AG04450 (cell line): ENCODE results near the gene POTEH. TPM values are rescaled to one million over a fixed set of nuclear protein-coding genes. Genes with fewer than 3 reads are reported as not detected.
"Not testable (repeated sequence)": the region's sequence is repeated elsewhere in the genome, so short reads cannot be mapped to it uniquely, and the experiment has no call there.

ENCODE experiments used
- CTCF ChIA-PET: fragments of 300-600, 350-600 bp; formaldehyde crosslinking; extraction: SDS; loops from one replicate; lab custom pipeline; 2022; ENCODE audit warnings: antibody characterized with exemption, inconsistent platforms; lab: Charles Lee
- POLR2A ChIA-PET: fragments of 350-600 bp; formaldehyde crosslinking; extraction: SDS; loops from one replicate; lab custom pipeline; 2021; ENCODE audit warnings: antibody characterized with exemption, inconsistent platforms; lab: Yijun Ruan, JAX
- DNase-seq: peaks from one replicate; pipeline ENCODE4 v3.0.0-alpha.2; 2011; ENCODE audit warnings: low read depth, low spot score
- H3K27ac ChIP-seq: one replicate; pipeline ENCODE4 v1.5.1; 2012; ENCODE audit warnings: low read depth, low read length, control low read depth
- H3K27me3 ChIP-seq: one replicate; pipeline ENCODE4 v1.6.0; 2012; ENCODE audit warnings: low read length; ENCODE audit not compliant: control insufficient read depth, insufficient read depth
- H3K4me3 ChIP-seq: 2 replicates; pipeline ENCODE4 v1.5.1; 2011; ENCODE audit warnings: mild to moderate bottlenecking, low read depth, low read length, control low read depth
- H3K9me3 ChIP-seq: 2 replicates; pipeline ENCODE4 v1.5.1; 2012; ENCODE audit warnings: low read length; ENCODE audit not compliant: control insufficient read depth, insufficient read depth
- polyA plus RNA-seq: library from polyadenylated mRNA; depleted of rRNA; stranded (reverse); fragments of >200 nt; gene quantifications from 2 replicates; pipeline ENCODE4 v1.2.3, GENCODE V29; 2011

POTEH gene
- polyA plus RNA-seq, 1 experiment, result not detected

DNA sequence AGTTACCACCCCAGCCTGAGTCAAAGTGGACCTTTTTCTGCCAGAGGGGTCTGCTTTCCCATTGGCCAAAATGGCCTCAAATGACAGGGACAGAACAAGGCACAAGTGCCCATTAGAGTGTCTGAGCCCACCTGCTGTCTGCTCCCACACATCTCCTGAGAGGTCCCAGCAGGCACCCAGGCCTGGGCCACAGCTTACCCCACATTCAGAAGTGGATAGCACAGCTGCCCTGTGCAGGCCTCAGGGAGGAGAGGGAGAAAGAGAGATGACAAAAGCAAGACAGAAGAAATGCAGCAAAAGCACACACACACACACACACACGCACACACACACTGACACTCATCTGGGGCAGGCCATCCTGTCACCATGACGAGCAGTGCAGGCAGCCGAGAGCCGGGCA is 4.2 kb upstream of the POTEH start:
- POLR2A ChIA-PET, CTCF ChIA-PET: not testable (repeated sequence)

DNA sequence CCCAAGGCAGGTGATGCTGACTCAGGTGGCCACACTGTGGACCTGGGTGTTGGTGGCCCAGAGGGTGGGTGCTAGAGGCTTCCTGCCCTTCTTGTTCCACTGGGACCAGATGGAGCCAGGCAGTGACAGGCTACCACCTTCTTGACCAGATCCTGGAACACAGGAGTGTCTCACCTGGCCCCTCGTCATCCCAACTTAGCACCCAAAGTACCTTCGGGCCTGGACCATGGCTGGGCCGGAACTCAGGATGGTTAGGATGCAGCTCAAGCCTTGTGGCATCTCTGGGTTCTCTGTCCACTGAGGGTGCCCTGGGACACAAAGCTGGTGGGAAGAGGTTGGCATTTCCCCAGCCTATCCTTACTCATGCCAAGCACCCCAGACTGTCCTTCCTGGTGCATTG is 2.7 kb upstream of the POTEH start:
- H3K4me3 ChIP-seq, DNase-seq, H3K27ac ChIP-seq, H3K27me3 ChIP-seq, POLR2A ChIA-PET, CTCF ChIA-PET: not testable (repeated sequence)
- H3K9me3 ChIP-seq, result peaks cover 17% of the 10 kb centered on the region

More for the DNA sequence above, 4.2 kb upstream of the POTEH start:
- H3K27me3 ChIP-seq, H3K27ac ChIP-seq, H3K4me3 ChIP-seq, DNase-seq: not testable (repeated sequence)
- peaks cover 17% of the 10 kb centered on the region for H3K9me3 ChIP-seq

DNA sequence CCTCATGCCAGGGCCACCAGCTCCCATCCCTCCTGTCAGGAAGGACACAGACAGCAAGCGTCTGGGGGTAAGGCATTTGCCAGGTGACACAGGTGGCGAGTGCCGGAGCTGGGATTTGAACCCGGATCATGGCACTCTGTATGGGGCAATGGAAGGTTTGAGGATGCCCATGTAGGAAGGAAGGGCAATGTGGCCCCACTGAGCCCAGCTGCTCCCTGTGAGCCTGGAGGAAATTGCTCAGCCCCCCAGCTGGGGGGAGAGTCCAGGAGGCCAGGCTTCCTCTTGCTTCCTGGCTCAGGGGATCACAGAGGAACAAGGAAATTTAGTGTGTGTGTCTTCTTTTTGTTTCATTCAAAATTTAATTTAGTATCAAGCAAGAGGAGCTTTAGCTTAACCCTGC is 2.1 kb upstream of the POTEH start:
- CTCF ChIA-PET, DNase-seq, H3K4me3 ChIP-seq, H3K27ac ChIP-seq, H3K27me3 ChIP-seq, POLR2A ChIA-PET: not testable (repeated sequence)
- H3K9me3 ChIP-seq, result peaks cover 17% of the 10 kb centered on the region

DNA sequence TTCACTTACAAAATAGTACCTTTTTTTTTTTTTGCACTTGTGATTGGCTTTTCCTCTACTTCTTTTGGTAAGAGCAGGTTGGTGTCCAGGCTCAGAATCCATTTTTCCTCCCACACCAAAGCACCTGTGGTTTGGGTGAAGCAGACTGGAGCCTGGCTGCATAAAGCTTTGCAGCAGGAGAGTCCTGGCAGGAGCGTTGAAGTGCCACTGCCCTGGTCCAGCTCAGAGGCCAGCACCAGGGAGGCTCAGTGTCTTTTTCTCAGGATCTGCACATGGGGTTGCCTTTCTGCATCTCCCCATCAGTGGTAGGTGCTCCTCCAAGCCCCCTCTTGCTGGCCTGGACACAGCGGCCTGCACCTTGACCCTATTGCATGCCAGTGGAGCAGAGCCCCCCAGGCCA is 1.7 kb upstream of the POTEH start:
- POLR2A ChIA-PET, CTCF ChIA-PET: not testable (repeated sequence)
- H3K9me3 ChIP-seq, result peaks cover 17% of the 10 kb centered on the region

DNA sequence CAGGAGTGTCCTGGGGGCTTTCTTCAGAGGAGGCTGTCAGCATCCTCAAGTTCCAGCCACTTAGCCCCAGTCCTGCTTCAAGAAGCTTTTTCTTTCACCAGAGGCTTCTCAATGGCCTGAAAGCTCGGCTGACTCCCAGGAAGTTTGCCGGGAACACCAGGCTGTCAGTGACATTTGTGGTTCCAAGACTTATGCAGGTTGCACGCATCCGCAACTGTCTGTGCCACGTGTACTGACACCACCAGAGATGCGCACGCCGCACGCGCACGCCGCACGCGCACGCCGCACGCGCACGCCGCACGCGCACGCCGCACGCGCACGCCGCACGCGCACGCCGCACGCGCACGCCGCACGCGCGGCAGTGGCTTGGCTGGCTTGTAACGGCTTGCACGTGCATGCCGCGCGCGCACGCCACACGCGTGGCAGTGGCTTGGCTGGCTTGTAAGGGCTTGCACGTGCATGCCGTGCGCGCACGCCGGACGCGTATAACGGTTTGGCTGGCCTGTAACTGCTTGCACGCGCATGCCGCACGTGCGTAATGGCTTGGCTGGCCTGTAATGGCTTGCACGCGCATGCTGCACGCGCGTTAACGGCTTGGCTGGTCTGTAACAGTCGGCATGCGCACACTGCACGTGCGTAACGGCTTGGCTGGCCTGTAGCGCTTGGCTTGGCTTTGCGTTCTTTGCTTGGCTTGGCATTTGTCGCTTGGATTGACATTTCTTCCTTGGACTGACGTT is 646 bp upstream of the POTEH start:
- POLR2A ChIA-PET, H3K27me3 ChIP-seq, H3K27ac ChIP-seq, CTCF ChIA-PET, DNase-seq, H3K4me3 ChIP-seq: not testable (repeated sequence)
- peaks cover 17% of the 10 kb centered on the region for H3K9me3 ChIP-seq

More for the DNA sequence above, 1.7 kb upstream of the POTEH start:
- DNase-seq, H3K27ac ChIP-seq, H3K27me3 ChIP-seq, H3K4me3 ChIP-seq: not testable (repeated sequence)

DNA sequence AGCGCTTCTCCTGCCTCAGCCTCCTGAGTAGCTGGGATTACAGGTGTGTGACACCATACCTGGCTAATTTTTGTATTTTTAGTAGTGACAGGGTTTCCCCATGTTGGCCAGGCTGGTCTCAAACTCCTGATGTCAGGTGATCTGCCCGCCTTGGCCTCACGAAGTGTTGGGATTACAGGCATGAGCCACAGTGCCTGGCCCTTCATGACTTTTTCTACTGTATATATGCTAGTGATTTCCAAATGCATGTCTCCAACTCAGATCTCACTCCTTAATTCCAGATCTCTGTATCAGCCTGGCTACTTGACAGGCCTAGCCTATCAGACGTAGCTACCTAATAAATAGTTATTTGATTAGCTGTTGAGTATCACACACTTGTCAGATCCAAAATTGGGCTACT is 23.8 kb downstream of the POTEH start:
- POLR2A ChIA-PET, H3K27me3 ChIP-seq, H3K9me3 ChIP-seq, H3K27ac ChIP-seq, CTCF ChIA-PET, DNase-seq, H3K4me3 ChIP-seq: not testable (repeated sequence)

DNA sequence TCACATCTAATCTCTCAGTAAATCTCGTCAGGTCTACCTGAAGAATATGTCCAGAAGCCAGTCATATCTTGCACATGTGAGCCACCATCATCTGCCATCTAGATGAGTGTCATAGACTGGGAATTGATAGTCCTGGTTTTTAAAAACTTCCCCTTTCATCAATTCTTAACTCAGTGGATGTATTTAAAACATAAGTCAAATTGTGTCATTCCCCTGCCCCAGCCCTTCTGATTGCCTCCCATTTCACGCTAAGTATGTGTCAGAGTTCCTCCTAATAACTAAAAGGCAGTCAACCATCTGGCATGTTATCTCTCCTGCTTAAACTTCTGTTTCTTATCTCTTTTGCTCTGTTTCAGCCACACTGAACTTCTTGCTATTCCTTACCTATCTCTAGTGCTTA is 24.3 kb downstream of the POTEH start:
- CTCF ChIA-PET, H3K27ac ChIP-seq, DNase-seq, H3K27me3 ChIP-seq, H3K9me3 ChIP-seq, H3K4me3 ChIP-seq, POLR2A ChIA-PET: not testable (repeated sequence)

DNA sequence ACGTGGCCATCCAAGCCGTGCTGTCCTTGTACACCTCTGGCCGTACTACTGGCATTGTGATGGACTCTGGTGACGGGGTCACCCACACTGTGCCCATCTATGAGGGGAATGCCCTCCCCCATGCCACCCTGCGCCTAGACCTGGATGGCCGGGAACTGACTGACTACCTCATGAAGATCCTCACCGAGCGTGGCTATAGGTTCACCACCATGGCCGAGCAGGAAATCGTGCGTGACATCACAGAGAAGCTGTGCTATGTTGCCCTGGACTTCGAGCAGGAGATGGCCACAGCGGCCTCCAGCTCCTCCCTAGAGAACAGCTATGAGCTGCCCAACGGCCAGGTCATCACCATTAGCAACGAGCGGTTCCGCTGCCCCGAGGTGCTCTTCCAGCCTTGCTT is 32.1 kb downstream of the POTEH start:
- POLR2A ChIA-PET, DNase-seq, H3K4me3 ChIP-seq, CTCF ChIA-PET, H3K27ac ChIP-seq, H3K27me3 ChIP-seq, H3K9me3 ChIP-seq: not testable (repeated sequence)

DNA sequence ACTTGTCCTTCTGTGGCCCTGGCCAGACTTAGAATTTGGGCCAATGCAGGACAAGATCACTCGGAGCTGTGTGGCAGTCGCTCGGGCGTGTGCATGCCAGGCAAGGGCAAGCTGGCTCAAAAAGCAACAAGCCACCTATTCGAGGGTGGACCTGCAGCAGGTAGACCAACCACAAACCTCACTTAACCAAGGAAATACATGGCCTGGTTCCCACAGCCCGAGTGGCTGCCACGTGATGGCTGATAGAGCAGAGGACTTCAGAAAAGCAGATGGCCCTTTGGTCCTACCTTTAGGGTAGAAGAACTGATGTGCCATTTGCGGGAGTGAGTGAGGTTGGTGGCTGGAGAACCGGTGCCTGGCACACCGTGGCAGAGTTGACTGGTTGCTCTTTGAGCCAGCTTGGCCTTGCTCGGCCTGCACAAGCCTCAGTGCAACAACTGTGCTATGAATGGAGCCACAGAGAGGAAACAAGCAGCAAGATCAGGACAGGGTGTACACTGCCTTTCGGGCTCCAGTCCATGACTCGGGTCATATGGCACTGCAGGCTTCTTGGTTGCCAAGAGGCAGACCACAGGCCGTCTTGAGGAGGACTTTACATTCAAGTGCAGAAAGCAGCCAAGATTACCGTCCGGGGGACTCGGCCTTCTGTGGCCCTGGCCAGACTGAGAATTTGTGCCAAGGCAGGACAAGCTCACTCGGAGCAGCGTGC is 39.5 kb downstream of the POTEH start:
- DNase-seq, H3K27ac ChIP-seq, H3K4me3 ChIP-seq, H3K9me3 ChIP-seq, POLR2A ChIA-PET, H3K27me3 ChIP-seq, CTCF ChIA-PET: not testable (repeated sequence)

DNA sequence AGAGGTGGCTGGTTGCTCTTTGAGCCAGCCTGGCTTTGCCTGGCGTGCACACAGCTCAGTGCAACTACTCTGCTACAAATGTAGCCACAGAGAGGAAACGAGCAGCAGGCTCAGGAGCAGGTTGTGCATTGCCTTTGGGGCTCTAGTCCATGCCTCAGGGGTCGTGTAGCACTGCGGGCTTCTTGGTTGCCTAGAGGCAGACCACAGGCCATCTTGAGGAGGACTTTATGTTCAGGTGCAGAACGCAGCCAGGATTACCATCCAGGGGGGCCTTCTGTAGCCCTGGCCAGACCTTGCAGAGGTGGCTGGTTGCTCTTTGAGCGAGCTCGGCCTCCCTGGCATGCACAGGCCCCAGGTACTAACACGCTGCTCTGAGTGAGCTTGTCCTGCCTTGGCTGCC is 41.2 kb downstream of the POTEH start:
- POLR2A ChIA-PET, DNase-seq, H3K27me3 ChIP-seq, H3K27ac ChIP-seq, H3K4me3 ChIP-seq, CTCF ChIA-PET, H3K9me3 ChIP-seq: not testable (repeated sequence)

DNA sequence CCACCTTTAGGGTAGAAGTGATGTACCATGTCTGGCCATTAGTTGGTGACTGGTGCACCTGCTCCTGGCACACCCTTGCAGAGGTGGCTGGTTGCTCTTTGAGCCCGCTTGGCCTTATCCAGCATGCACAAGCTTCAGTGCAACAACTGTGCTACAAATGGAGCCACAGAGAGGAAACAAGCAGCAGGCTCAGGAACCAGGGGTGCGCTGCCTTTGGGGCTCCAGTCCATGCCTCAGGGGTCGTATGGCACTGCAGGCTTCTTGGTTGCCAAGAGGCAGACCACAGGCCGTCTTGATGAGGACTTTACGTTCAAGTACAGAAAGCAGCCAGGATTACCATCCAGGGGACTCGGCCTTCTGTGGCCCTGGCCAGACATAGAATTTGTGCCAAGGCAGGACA is 44.6 kb downstream of the POTEH start:
- H3K9me3 ChIP-seq, DNase-seq, CTCF ChIA-PET, POLR2A ChIA-PET, H3K27me3 ChIP-seq, H3K27ac ChIP-seq, H3K4me3 ChIP-seq: not testable (repeated sequence)
